ENCODE measurements around the gene S1PR3.

DNA sequence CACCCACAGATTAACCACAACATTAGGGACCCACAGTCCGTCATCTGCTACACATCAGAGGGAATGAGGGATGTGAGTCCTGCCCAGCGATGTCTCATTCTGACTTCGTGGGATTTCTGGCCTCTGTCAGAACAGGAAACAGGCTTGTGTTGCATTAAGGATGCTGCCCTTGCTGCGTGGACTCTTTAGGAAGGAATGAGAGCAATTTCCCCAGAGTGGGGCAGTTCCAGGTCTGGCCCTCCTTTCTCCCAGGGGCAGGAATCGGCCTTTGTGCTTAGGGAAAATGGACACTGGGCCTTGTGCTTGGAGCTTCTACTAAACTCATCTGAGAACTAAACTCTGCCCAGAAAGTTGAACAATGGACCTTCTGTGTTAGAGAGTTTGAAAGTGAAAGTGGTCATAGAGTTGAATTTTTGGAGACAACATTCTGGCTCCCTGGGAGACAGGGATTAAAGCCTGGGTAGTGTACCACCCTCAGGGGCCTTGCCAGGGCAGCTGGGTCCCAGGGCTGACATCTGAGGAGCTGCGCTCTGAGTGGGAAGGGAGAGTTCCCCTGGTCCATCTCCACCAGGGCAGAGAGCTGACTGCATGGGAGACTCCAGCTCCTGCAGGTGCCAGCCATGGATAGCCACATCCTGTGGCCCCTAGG is 37.8 kb upstream of the S1PR3 start:
- TF ChIP-seq EZH2 (IDR thresholded peaks at IDR 0.05; ENCODE audit: insufficient read depth, poor library complexity, severe bottlenecking): no peak
- no peak for TF ChIP-seq EZH2phosphoT487 (IDR thresholded peaks at IDR 0.05; ENCODE audit: insufficient read depth, low read depth)
